Measurements from ENCODE around the gene MAP2K4.

The MAP2K4 gene

DNA sequence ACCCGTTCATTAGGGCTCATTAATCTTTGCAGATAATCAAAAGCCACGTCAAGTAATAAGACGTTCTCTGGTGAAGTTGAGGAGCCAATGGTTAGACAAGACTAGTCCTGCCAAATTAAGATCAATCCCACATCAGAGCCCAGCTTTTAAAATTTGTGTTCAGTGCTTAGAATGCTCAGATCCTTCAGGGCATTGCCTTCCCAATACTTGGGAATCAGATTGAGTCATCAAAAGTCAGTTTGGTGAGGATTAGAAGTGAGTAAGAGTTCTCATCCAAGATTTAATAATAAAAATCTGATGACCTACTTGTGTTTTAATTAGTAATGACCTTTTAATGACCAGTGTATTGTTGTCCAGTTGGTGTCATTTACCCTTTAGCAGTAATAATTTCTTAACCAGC is 19.8 kb downstream of the MAP2K4 start:
- no peak for DNase-seq

DNA sequence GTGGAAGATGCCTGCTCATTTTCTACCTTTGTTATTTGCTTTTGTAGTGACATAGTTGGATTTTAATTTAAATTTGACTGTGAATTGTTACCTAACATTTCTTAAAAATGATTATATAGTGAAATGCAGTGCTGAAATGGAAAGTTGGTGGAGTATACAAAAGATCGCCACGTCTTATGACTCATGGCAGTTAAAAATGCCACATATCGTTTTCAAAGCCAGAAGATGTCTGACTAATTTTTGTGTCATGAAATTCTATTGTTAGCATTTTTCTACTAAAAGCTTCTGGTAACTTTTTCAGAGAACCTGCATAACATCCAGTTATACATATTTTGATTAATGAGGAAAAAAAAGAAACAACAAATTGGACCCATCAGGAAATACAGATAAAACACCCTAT is 20.6 kb downstream of the MAP2K4 start:
- DNase-seq = no peak

DNA sequence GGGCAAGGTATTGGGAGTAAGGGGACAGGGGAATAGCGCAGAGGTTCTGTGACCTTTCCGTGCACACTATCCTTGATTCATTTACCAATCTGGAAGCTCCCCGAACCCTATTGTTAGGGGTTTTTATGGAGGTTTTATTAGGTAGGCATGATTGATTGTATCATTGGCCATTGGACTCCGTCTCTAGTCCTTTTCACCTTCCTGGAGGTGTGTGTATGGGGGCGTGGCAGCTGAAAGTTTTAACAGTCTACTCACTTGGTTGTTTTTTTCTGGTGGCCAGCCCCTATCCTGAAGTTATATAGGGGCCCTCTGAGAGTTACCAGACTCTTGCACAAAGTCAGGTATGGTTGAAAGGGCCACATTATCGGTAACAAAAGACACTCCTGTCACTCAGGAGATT is 23.0 kb downstream of the MAP2K4 start:
- no peak for DNase-seq

DNA sequence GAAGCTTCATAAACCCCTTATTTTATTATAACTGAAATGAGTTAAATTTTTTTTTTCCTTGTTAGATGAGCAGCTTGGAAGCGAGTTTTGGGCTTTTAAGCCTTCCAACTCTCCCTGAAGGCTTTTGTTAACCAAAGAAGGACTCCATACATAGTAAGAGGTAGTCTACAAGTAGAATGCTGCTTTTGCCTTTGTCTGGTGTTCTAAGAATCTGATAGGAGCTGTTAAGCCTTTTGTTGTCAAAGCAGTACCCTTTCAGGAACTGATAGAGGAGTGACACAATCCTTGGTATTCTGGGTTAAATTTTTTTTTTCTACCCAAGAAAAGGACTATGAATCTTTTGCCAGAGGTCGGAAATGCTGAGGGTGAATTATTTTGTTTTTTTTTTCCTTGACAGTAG is 26.1 kb downstream of the MAP2K4 start:
- no peak for DNase-seq

DNA sequence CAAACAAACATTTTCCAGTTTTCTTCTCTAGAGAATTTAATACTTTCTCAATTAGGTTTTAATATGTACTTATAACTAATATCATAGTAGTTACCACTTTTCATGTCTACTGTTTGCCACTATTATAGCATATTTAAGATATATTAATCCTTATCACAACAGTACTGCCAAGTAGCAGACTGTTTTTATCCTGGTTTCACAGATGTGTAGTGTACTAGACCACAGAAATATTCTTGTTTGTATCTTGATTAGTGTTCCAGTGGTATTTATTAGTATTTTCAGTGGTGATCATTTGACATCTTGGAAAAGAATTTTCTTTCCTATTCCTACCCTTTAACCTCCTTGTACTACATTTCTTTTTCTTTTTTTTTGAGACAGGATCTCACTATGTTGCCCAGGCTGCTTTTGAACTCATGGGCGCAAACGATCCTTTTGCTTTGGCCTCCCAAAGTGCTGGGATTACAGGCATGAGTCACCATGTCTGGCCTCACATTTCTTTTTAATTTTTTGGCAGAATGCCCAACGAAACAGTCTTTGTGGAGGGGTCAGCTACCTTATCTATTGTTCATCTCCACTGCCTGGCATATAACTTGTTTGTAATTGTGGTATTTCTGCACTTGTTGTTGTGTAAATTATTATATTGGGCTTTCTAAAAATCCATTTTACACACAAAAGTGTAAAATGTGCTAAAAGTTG is 27.2 kb downstream of the MAP2K4 start:
- no peak for DNase-seq

DNA sequence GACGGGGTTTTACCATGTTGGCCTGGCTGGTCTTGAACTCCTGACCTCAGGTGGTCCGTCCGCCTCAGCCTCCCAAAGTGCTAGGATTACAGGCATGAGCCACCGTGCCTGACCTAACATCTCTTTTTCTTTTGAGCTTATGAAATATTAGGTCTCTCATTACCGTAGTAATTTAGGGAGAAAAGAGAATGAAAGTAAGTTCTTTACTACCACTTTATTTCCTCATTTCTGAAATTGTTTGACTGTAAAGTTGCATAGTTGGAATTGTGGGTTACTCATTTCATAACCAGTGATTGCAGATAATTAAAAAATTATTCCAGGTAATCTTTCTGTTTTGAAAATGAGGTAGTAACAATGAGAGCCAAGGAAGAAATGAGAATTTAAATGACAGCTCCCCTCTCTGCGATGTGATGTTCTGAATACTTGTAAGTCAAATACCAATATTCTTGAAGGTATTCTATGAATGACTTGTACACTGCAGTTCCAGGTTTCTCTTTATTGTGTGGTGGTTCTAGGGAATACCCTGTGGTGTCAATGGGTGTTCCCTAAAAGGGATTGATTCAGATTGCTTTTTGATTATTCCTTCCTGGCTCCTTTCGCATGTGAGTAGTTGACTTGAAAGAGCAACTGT is 28.3 kb downstream of the MAP2K4 start:
- no peak for DNase-seq

DNA sequence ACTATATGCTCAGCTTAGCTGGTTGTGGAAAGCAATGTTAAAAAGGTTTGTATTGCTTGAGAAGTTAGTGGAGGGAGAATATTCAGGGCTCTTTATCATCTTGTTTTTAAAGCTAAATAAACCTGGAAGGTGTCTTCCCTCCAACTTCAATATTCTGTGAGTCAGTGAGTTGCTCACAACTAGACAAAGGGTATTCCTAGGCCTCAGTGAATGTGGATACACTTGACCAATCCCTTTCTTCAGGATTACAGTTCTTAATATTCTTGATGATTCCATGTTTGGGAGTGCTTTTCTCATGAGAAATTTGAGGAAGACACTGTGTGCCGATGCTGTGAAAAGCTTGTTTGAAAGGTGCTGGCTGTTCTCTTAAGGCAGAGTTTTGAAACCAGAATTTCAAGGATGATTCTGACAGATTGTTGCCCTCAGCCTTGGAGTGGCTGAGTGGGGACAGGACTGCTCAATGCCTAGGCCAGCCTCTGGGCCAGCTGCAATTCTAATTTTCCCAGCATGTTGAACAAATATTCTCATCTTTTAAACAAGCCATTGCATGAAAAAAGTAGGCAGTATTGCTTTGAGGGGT is 30.1 kb downstream of the MAP2K4 start:
- no peak for DNase-seq

DNA sequence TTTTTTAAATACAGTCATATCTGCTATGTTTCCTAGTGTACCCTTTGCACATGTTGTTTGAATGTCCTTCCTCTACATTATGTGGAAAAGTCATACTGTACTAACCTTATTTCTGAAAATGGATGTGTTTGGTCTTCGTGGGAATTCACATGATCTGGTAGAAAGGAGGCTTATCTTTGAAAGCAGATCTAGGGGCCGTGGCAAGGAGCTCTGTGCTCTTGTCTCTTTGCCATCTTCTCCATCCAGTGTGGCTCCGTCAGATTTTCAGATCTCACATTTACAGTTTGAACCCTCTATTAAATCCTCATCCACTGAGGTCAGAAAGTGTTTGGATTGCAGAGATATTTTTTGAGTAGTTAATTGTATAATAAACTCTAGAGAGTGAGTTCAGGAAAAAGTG is 32.9 kb downstream of the MAP2K4 start:
- no peak for DNase-seq

DNA sequence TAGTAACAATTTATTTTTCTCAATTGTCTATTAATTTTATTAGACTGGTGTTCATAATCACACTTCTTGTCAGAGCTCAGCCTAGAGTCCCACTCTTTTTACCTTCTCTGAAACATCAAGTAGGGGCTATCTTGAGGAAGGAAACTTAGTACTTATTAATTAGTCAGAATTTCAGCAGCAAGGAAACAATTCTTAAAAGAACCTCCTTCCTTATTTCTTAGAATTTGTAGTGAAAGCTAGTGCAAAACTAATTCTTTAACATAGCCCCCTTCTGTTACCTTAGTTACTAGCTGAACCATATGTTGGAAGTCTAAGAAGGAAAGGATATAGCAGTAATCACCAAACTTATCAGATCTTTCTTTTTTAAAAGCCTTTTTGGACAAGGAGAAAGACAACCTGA is 35.2 kb downstream of the MAP2K4 start:
- no peak for DNase-seq

DNA sequence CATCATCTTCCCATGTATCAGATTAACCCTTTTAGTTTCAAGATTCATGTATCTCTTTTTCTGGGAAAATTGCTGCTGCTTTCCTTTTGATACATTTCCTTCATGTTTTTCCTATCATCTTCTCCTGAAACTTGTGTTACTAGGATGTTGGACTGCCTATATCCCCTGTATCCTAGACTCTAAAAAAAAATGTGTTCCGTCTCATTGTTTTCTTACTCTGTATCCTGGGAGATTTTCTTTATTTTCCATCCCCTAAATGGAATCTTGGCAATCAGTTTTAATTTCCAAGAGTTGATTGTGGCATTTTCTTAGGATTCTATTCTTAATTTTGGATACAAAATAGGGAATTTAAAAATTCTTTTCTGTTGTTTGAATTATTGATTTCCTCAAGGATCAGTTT is 36.8 kb downstream of the MAP2K4 start:
- DNase-seq = no peak

DNA sequence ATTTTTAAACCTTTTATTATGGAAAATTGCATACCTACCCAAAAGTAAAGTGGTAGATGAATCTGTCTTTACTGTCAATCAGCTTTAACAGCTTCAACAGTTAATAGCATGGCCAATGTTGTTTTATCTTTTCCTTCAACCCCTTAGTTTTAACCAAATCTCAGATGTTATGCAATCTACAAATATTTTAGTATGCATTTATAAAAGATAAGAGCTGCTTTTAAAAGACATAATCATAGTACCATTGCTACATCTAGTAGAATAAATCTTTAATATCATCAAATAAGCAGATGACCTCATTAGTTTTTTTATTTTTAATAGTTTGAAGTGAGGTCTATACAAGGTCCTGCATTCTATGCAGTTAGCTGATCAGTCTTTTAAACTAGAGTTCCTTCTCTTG is 37.9 kb downstream of the MAP2K4 start:
- DNase-seq = no peak

DNA sequence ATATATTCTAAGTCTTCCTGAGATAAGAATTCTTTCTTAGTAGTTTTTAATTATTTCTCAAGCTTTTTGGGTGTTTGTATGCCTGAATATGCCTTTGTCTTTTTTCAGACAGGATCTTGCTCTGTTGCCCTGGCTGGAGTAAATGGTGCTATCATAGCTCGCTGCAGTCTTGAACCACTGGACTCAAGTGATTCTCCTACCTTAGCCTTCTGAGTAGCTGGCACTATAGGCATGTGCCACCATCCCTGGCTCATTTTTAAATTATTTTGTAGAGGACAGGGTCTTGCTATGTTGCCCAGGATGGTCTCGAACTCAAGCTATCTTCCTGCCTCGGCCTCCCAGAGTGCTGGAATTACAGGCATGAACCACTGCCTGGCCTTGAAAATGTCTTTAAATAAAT is 41.6 kb downstream of the MAP2K4 start:
- no peak for DNase-seq

DNA sequence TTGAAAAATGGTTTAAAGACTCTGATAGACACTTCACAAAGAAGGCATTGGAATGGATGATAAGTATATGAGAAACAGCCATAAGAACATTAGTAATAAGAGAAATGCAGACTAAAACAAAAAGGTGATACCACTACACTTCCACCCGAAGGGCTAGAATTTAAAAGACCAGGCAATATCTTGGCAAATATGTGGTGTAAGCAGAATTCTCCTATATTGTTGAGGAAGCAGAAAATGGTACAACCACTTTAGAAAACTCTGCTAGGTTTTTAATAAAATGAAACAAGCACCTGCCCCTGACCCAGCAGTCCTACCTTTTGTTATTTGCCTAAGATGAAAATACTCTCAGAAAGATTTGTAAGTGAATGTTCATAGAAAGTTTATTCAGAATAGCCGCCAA is 43.7 kb downstream of the MAP2K4 start:
- no peak for DNase-seq

DNA sequence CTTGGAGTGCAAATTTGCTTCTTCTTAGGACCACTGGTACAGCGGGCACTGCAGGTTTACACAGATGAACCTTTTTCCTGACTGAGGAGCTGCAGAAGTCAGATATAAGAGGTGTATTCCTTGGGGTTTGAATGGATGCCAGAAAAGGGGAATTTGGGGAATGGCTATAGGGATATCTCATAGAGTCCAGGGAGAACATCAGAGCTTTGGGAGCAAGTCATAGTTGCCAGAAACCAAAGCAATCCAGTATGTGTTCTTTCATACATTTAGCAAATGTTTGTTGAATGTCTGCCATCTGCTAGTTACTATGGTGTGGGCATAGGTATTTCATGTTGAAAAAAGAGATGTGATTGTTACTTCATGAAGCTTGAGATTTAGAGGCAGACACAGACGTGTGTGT is 46.8 kb downstream of the MAP2K4 start:
- DNase-seq = no peak

DNA sequence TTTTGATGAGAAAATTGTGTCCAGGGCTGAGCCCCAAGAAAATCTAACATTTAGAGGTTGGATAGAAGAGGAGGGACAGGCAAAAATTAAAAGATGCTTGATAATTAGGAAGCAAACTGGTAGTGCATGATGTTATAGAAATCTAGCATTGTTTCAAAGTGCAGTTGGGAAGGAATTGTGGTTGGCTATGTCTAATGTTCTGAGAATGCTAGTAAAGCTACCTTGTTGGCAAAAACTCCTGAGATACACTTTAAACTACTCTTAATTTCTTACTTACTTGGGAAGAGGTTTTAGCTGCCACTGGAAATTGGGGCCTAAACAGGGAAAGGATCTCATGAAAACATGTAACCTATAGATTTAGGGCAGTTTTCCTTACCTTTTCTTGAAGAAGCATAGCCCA is 48.3 kb downstream of the MAP2K4 start:
- DNase-seq = no peak

DNA sequence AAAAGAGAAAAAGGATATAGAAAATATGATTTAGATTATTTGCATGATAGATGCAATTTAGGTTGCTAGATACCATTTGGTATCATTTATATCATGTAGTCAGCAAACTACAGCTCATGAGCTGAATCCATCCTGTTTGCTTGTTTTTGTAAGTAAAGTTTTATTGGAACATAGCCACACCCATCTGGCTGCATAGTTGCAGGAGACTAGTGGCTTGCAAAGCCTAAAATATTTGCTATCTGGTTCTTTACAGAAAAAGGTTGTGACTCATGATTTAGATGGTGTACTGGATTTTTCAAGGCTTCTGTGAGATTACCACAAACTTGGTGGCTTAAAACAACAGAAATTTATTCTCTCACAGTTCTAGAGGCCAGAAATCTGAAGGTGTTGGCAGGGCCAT is 49.9 kb downstream of the MAP2K4 start:
- no peak for DNase-seq

DNA sequence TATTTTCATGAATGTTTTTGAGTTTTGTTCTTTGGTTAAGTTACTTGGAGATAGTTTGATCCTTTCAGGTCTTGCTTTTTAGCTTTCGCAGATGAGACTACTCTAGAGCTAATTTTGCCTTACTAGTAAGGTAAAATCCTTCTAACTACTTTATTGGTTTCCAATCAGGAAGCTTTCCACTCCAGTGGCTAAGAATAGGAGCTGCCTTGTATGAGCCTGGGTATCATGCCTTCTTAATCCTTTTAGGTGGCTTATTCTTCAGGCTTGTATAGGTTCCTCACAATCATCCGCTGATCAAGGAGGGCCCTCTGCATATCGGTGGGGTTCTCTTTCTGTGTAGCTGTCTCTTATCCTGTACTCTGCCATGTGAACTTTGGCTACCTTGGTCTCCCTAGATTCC is 53.7 kb downstream of the MAP2K4 start:
- no peak for DNase-seq

DNA sequence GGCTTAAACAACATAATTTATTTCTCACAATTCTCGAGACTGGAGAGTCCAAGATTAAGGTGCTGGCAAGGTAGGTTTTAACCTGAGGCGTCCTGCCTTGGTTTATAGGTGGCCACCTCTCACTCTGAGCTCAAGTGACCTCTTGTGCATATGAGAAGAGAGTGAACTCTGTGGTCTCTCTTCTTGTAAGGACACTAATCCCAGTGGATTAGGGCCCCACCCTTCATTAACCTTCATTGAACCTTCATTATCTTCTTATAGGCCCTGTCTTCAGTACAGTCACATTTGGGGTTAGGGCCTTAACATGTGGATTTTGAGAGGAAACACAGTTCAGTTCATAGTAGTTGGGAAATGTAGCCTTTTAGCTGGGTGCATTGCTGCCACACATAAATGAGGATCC is 57.1 kb downstream of the MAP2K4 start:
- no peak for DNase-seq

DNA sequence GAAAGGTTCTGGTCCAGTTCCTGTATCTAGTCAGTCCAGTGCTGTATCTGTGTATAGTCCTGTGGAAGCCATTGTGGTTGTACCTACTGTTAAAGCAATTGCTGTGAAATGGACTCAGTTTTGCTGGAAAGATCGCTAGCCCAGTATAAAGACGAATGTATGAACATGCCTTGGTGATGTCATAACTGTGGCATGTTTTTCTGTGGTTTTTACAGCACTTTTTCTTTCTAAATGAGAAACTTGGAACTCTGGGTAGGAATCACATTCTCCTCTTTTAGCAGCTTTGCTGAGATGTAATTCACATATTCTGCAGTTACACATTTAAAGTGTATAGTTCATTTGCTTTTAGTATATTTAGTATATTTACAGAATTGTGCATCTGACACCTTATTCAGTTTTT is 58.1 kb downstream of the MAP2K4 start:
- no peak for DNase-seq

DNA sequence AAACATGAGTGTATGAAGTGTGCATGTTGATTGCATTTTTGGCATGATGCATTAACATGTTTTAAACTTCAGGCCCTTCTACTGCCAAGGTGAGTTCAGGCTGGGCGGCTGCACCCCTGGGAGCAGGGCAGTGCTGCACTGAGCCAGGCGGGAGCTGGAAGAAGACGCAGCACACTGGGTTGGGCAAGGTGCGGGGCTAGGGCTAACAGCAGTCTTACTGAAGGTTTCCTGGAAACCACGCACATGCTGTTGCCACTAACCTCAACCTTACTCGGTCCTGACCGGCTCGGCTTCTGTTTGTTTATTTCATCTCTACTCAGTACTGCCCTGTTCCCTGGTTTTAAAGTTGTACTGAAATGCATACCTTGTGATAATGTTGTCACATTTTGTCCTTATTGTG is 61.0 kb downstream of the MAP2K4 start:
- no peak for DNase-seq

DNA sequence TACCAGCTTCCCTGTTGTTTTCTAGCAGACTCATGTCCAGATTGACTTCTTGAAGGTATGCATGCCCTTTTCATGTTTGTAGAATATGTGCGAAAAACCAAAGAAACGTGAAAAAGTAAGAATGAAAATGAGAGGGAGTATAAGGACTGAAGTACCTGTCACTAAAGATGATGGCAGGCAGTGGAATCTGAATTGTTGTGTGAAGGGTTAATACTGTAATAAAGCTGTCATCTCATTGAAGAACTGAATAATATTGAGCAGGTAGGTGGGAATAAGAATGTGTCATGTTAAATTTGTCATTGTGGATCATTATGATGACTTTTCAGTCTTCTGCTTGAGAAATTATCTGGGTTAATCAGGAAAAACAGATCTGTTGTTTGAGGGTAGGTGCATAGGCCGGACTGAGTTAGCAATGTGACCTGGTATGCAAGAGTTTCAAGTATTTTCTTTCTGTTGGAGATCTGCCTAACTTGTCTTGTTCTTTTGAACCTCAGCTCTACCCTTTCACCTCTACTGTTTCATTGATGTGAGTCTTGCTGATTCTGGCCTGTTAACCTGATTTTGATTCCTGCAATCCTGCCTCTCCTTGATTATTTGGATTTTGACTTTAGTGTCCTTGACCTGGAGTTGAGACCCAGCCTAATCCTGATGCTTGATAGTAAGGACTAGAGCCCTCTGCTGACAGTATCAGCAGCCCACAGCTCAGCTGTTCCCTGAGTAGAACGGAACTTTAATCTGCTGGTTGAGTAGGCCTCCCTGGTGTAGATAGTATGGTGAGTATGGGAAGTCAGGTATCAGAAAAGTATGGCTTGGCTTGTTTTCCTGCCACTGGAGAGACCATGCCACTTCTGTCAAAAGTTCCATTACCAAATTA is 64.6 kb downstream of the MAP2K4 start:
- no peak for DNase-seq

DNA sequence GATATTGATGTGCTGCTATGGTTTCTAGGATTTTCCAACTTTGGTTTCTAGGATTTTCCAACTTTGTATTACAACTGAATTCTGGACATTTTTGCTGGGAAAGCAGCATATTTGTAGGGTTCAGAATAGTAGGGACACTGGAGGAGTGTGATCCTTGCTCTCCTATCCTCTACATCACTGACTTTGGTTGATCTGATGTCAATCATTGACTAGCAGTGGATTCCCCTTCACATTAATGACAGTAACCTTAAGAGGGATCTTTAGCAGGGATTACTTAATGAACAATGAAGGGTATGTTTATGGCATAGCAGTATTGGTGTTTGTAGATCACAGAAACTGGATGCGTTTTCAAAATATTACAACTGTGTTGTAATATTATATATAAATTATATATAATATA is 67.4 kb downstream of the MAP2K4 start:
- no peak for DNase-seq

DNA sequence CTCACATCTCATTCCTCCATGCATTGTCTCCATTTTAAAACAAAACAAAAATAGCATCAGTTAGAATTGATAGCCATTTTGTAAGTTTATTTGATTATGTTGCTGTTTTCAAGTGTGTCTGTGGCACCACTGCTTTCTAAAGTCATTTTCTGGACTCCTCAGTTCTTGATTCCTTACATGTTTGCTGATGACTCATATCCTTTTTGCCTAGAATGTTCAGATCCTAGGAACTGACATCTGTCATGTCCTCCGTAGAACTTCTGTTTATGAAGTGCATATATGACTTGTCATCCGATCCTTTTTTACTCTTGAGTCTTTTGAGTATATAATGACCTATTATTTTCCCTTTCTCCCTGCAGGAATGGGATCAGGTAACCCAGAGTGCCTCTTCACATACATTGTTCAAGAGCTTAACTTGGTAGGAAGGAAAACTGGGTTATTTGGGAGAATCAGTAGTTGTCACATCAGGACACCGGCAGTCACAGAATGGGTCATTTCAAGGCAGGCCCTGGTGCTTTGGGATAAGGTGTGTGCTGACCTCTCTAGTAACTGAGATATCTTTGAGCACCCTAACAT is 69.2 kb downstream of the MAP2K4 start:
- no peak for DNase-seq

DNA sequence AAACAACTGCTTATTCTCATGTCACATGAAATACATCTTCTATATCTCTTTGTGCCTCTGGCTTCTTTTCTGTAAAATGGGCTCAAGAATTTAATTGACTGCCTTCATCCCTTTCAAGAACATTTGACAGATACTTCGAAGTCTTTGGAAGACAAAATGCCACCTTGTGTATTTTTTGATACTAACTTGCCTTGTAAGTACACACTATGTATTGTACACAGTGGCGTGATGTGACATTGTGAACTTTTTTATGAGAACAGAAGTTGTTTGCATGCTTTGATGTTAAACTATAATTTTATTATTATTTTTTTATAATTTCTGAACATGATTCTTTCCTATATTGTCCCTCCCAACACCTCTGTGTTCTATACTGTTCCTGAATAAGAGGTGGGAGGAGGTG is 73.7 kb downstream of the MAP2K4 start:
- DNase-seq = no peak
